Gastroesophageal sphincter (tissue), 4 donors: ENCODE results near the gene CDK9. TPM values are rescaled to one million over a fixed set of nuclear protein-coding genes. Genes with fewer than 3 reads are reported as not detected.

Experiments
- ATAC-seq: fragments of 150-250 bp; one replicate; pipeline ENCODE4 v1.9.1; 2016; ENCODE audit warnings: mild to moderate bottlenecking, moderate library complexity
- H3K27ac ChIP-seq, 4 donors: fragments of 200-600 bp; sonication (generic) in 3 of 4; 1 replicate in 3 of 4; 2 replicates in 1 of 4; pipeline ENCODE4 v1.5.1; 2016 to 2019
- H3K27me3 ChIP-seq: fragments of 200-600 bp; sonication (generic); one replicate; pipeline ENCODE4 v1.5.1; 2019
- H3K36me3 ChIP-seq, 2 donors: fragments of 200-600 bp; sonication (generic); one replicate each; pipeline ENCODE4 v1.5.1; 2019; ENCODE audit warnings: control low read depth in 1 of 2
- H3K4me1 ChIP-seq, 3 donors: fragments of 200-600 bp; sonication (generic); 1 replicate in 2 of 3; 2 replicates in 1 of 3; pipeline ENCODE4 v1.5.1; 2016 to 2019; ENCODE audit warnings: control low read depth in 2 of 3
- H3K4me3 ChIP-seq, 2 donors: fragments of 200-600 bp; sonication (generic); one replicate each; pipeline ENCODE4 v1.5.1; 2019; ENCODE audit warnings: mild to moderate bottlenecking in 1 of 2, moderate library complexity in 1 of 2
- H3K9me3 ChIP-seq, 3 donors: fragments of 200-600 bp; sonication (generic); one replicate each; pipeline ENCODE4 v1.5.1; 2017 to 2019; ENCODE audit warnings: control low read depth in 2 of 3
- EP300 ChIP-seq: sonication (generic); formaldehyde crosslinking; IDR thresholded peaks from one replicate; pipeline ENCODE4 v1.6.1; 2017; ENCODE audit warnings: antibody characterized with exemption, mild to moderate bottlenecking
- POLR2A ChIP-seq, 2 donors: fragments of 450-650 bp; IDR thresholded peaks; one replicate each; pipeline ENCODE4 v1.6.1; 2017; ENCODE audit warnings: antibody characterized with exemption in 2 of 2, mild to moderate bottlenecking in 2 of 2, moderate library complexity in 1 of 2
- POLR2AphosphoS5 ChIP-seq: sonication (generic); formaldehyde crosslinking; IDR thresholded peaks from one replicate; pipeline ENCODE4 v1.6.1; 2017; ENCODE audit warnings: antibody characterized with exemption
- WGBS, 2 donors: methylation state at CpG; one replicate each; pipeline ENCODE4 v1.1.5; 2018; ENCODE audit warnings: low coverage in 1 of 2; 5-methylcytosine and 5-hydroxymethylcytosine counted together
- total RNA-seq, 4 donors: library from RNA; depleted of rRNA; stranded (reverse); fragments of >200 nt; gene quantifications; one replicate each; pipeline ENCODE4 v1.1.0, GENCODE V29; 2016
- TF ChIP-seq, protein P1 (sequence below), 4 experiments: fragments of 200-600 bp in 2 of 4; fragments of 450-650 bp in 2 of 4; sonication (generic) in 1 of 4; IDR thresholded peaks; one replicate each; pipeline ENCODE4 v1.5.1; 2017 to 2019; ENCODE audit warnings: antibody characterized with exemption in 4 of 4, mild to moderate bottlenecking in 2 of 4, moderate library complexity in 2 of 4

CDK9 gene
- total RNA-seq, 4 donors from 2014 or later = 81.8 to 92.8 (median 86.5) TPM

DNA sequence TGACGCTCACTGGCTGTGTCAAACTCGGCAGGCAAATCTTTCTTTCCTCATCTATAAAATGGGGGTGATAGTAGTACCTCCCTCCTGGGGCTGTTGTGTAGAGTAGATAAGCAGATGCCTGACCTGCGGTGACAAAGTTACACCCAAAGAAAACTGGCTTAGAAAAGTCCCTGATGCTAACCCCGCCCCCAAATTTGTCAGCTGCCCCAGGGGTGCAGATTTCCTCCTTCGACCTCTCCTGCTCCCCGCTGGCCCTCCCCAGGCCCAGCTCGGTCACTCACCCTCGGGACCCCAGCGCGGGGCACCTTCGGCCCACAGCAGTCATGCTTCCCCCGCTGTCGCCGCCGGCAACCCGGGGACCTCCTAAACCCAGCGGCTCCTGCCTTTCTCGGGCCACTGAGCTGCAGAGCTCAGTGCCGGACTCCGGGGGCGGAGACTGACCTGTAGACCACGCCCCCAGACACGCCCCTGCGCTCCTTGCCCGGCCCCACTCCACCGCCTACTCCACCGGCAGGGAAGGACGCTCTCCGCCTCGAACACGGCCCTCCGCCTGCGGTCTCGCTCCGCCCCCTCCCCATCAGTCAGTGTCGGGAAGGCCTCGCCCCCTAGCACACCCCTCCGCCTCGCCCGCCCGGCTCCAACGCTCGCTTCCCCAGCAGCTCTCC lies 14.8 kb upstream of the CDK9 start:
- no peaks in the 10 kb centered on the region for H3K9me3 ChIP-seq
- H3K27ac ChIP-seq = peak overlapping the region in 3 of 4 donors; percentile 65 to 73 (median 69)
- H3K4me1 ChIP-seq = peaks cover 0 to 45% (median 0%) of the 10 kb centered on the region in 3 donors
- H3K27me3 ChIP-seq = peaks cover 11% of the 10 kb centered on the region
- 2 to 21% methylated on average over 5 to 7 of the region's 43 CpGs for WGBS, 2 donors
- TF ChIP-seq POLR2AphosphoS5 (peak; percentile 79), POLR2A (IDR thresholded peaks at IDR 0.05) (peak in 1 of 2 donors; percentile 28), EP300 (no peak)
- TF ChIP-seq, protein P1, sequence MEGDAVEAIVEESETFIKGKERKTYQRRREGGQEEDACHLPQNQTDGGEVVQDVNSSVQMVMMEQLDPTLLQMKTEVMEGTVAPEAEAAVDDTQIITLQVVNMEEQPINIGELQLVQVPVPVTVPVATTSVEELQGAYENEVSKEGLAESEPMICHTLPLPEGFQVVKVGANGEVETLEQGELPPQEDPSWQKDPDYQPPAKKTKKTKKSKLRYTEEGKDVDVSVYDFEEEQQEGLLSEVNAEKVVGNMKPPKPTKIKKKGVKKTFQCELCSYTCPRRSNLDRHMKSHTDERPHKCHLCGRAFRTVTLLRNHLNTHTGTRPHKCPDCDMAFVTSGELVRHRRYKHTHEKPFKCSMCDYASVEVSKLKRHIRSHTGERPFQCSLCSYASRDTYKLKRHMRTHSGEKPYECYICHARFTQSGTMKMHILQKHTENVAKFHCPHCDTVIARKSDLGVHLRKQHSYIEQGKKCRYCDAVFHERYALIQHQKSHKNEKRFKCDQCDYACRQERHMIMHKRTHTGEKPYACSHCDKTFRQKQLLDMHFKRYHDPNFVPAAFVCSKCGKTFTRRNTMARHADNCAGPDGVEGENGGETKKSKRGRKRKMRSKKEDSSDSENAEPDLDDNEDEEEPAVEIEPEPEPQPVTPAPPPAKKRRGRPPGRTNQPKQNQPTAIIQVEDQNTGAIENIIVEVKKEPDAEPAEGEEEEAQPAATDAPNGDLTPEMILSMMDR (IDR thresholded peaks at IDR 0.05) = peak in 1 of 4 experiments; percentile 20
- H3K4me3 ChIP-seq = peak overlapping the region; percentile 24 to 55
- peak; percentile 99 for ATAC-seq
- no peaks in the 10 kb centered on the region for H3K36me3 ChIP-seq

DNA sequence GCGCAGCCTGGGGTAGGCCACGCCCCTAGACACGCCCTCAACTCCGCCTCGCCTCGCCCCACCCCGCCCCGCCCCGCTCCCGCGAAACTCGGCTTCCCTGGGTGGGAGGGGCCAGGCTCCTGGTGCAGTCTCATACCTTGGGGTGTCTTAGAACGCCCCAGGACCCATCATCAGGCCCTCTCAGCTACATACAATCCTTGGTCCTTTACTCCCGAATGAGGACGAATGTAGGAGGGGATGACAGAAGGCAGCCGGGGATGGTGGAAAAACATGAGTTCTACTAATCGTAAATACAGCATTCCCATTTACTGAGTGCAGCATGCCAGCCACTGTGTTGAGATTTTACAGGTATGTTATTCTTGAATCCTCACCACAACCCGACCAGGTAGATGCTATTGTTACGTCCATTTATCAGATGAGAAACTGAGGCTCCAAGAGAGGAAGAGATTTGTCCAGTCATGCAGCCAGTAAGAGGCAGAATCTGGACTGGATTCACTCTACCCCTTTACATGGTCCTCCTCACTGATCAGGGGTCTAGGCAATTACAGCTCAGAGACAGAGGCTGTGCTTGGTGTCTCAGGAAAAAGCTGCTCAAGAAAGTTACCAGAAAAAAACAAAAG lies 14.2 kb upstream of the CDK9 start:
- Histone ChIP-seq H3K27me3 (peaks cover 10% of the 10 kb centered on the region), H3K4me3 (peak overlapping the region in 1 of 2 donors; percentile 55), H3K4me1 (peaks cover 0 to 38% (median 0%) of the 10 kb centered on the region in 3 donors), H3K9me3 (no peaks in the 10 kb centered on the region), H3K36me3 (no peaks in the 10 kb centered on the region), H3K27ac (peak overlapping the region in 3 of 4 donors; percentile 58 to 73 (median 71))
- 8 to 16% methylated on average over 3 to 4 of the region's 19 CpGs for WGBS, 2 donors
- no peak for TF ChIP-seq POLR2A (IDR thresholded peaks at IDR 0.05)
- TF ChIP-seq, protein P1 (IDR thresholded peaks at IDR 0.05) = no peak
- TF ChIP-seq POLR2AphosphoS5 = no peak
- no peak for TF ChIP-seq EP300
- no peak for ATAC-seq

DNA sequence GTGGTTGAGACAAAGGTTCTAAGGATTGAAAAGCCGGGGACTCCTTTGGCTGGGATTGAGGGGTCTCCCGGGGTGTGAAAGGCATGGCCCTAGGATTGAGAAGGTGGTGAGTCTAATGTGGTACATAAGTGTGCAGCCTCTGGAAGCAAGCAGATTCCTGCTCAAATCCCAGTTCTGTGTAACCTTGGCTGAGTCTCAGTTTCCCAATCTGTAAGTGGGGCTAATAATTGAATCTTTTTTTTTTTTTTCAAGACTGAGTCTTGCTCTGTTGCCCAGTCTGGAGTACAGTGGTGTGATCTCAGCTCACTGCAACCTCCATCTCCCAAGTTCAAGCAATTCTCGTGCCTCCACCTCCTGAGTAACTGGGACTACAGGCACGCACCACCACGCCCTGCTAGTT lies 13.2 kb upstream of the CDK9 start:
- no peak for TF ChIP-seq POLR2A (IDR thresholded peaks at IDR 0.05)
- TF ChIP-seq EP300 = no peak
- TF ChIP-seq, protein P1 (IDR thresholded peaks at IDR 0.05) = no peak
- no peak for TF ChIP-seq POLR2AphosphoS5
- ATAC-seq = no peak
- Histone ChIP-seq H3K4me3 (no peak overlapping the region), H3K9me3 (no peaks in the 10 kb centered on the region), H3K27ac (no peak overlapping the region), H3K27me3 (peaks cover 5% of the 10 kb centered on the region), H3K36me3 (no peaks in the 10 kb centered on the region), H3K4me1 (peaks cover 0 to 29% (median 0%) of the 10 kb centered on the region in 3 donors)
- 83 to 97% methylated on average over 2 to 5 of the region's 5 CpGs for WGBS, 2 donors

DNA sequence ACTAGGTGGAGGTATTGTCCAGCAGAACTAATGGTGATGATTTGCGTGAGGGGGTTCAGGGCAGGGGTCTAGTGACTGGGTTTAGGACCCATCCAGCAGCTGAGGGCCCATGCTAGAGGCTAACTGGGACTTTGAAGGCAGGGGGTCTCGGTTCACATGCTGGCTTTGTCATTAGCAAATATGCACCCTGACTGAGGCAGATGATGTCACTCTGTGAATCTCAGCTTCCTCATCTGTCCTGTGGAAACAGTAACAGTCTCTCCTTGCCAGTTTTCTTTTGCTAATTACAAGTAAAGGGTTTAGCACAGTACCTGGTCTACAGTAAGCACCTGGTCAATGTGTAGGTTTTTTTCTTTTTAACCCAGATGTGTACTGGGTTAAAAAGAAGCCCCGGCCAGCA lies 12.6 kb upstream of the CDK9 start:
- 100% methylated on average over 1 of the region's 3 CpGs; no CpG with 5 or more reads in 1 of the 2 donors for WGBS, 2 donors

More for the DNA sequence above, 12.6 kb upstream of the CDK9 start:
- Histone ChIP-seq H3K27me3 (no peaks in the 10 kb centered on the region), H3K36me3 (no peaks in the 10 kb centered on the region), H3K9me3 (no peaks in the 10 kb centered on the region), H3K27ac (no peak overlapping the region), H3K4me3 (no peak overlapping the region), H3K4me1 (peaks cover 0 to 26% (median 0%) of the 10 kb centered on the region in 3 donors)
- ATAC-seq = no peak
- no peak for TF ChIP-seq POLR2AphosphoS5
- no peak for TF ChIP-seq EP300
- no peak for TF ChIP-seq POLR2A (IDR thresholded peaks at IDR 0.05)
- TF ChIP-seq, protein P1 (IDR thresholded peaks at IDR 0.05) = no peak
